Thyroid gland (tissue), 4 donors: Measurements from ENCODE around the gene THRB. TPM values are rescaled to one million over a fixed set of nuclear protein-coding genes. Genes with fewer than 3 reads are reported as not detected.

Experiments
- DNase-seq, 2 donors: peaks; one replicate each; pipeline ENCODE4 v3.0.0-alpha.2; 2019
- H3K27ac ChIP-seq, 3 donors: fragments of 200-600 bp; sonication (generic); 1 replicate in 2 of 3; 2 replicates in 1 of 3; pipeline ENCODE4 v1.5.1; 2016 to 2019; ENCODE audit warnings: mild to moderate bottlenecking in 1 of 3, moderate library complexity in 1 of 3
- H3K27me3 ChIP-seq: fragments of 200-600 bp; sonication (generic); one replicate; pipeline ENCODE4 v1.5.1; 2019
- H3K36me3 ChIP-seq, 2 donors: fragments of 200-600 bp; sonication (generic); one replicate each; pipeline ENCODE4 v1.5.1; 2016 to 2019
- H3K4me1 ChIP-seq, 2 donors: fragments of 200-600 bp; sonication (generic); one replicate each; pipeline ENCODE4 v1.5.1; 2017 to 2019
- H3K4me3 ChIP-seq, 3 donors: fragments of 200-600 bp; sonication (generic); replicated peaks in 1 of 3; 1 replicate in 2 of 3; 2 replicates in 1 of 3; pipeline ENCODE4 v1.5.1; 2016; ENCODE audit warnings: mild to moderate bottlenecking in 1 of 3
- H3K9me3 ChIP-seq: fragments of 200-600 bp; sonication (generic); one replicate; pipeline ENCODE4 v1.5.1; 2017
- CTCF ChIP-seq, 6 experiments: fragments of 200-600 bp in 3 of 6; fragments of 450-650 bp in 3 of 6; sonication (generic) in 3 of 6; IDR thresholded peaks; one replicate each; pipeline ENCODE4 v1.5.1; 2016 to 2019; ENCODE audit warnings: antibody characterized with exemption in 6 of 6, mild to moderate bottlenecking in 2 of 6, inconsistent platforms in 1 of 6, moderate library complexity in 1 of 6
- POLR2A ChIP-seq, 2 donors: fragments of 450-650 bp; IDR thresholded peaks; one replicate each; pipeline ENCODE4 v1.6.1; 2017; ENCODE audit warnings: antibody characterized with exemption in 2 of 2, mild to moderate bottlenecking in 2 of 2, moderate library complexity in 1 of 2
- WGBS, 2 donors: methylation state at CpG; one replicate each; pipeline ENCODE4 v1.1.5; 2017; 5-methylcytosine and 5-hydroxymethylcytosine counted together
- intact Hi-C: fragments of 100-400 bp; cut with DNase I; formaldehyde crosslinking; loops from one replicate; pipeline ENCODE4 v1.15.1; 2023
- total RNA-seq, 4 donors: library from RNA; depleted of rRNA; stranded (reverse); fragments of >200 nt; gene quantifications; one replicate each; pipeline ENCODE4 v1.2.3, GENCODE V29; 2016

THRB gene
- total RNA-seq, 4 donors from 2014 or later, result 11.1 to 33.2 (median 13.4) TPM

GRCh38 chr3:24359645-24360462, 134.8 kb downstream of the THRB start:
- peak; percentile 8 to 25 for DNase-seq
- H3K27me3 ChIP-seq, result no peaks in the 10 kb centered on the region
- no peak overlapping the region for H3K4me3 ChIP-seq
- TF ChIP-seq POLR2A (IDR thresholded peaks at IDR 0.05) (no peak), CTCF (IDR thresholded peaks at IDR 0.05) (peak in 2 of 6 experiments; percentile 25 to 31)
- peaks cover 0 to 5% of the 10 kb centered on the region in 2 donors for H3K4me1 ChIP-seq
- intact Hi-C loops, result no loop called here
- H3K36me3 ChIP-seq, result no peaks in the 10 kb centered on the region
- H3K9me3 ChIP-seq, result no peaks in the 10 kb centered on the region
- WGBS, 2 donors, result 77 to 80% methylated on average over 5 of the region's 5 CpGs
- no peak overlapping the region for H3K27ac ChIP-seq

- DNase-seq, result no peak
- intact Hi-C loops, result no loop called here
- H3K4me1 ChIP-seq, result no peaks in the 10 kb centered on the region
- TF ChIP-seq POLR2A (IDR thresholded peaks at IDR 0.05) (no peak), CTCF (IDR thresholded peaks at IDR 0.05) (no peak)
- no peaks in the 10 kb centered on the region for H3K36me3 ChIP-seq
- no peak overlapping the region for H3K4me3 ChIP-seq
- 58 to 95% methylated on average over 1 of the region's 1 CpG for WGBS, 2 donors
- H3K27me3 ChIP-seq, result no peaks in the 10 kb centered on the region
- H3K27ac ChIP-seq, result no peak overlapping the region
- no peaks in the 10 kb centered on the region for H3K9me3 ChIP-seq
Measured at GRCh38 chr3:24359102-24359501, 135.5 kb downstream of the THRB start.

- intact Hi-C loops, result no loop called here
- Histone ChIP-seq H3K9me3 (no peaks in the 10 kb centered on the region), H3K36me3 (no peaks in the 10 kb centered on the region), H3K4me3 (no peak overlapping the region), H3K4me1 (no peaks in the 10 kb centered on the region), H3K27me3 (no peaks in the 10 kb centered on the region), H3K27ac (no peak overlapping the region)
- TF ChIP-seq CTCF (IDR thresholded peaks at IDR 0.05), result no peak
- TF ChIP-seq POLR2A (IDR thresholded peaks at IDR 0.05), result no peak
- no peak for DNase-seq
- 90 to 94% methylated on average over 6 of the region's 6 CpGs for WGBS, 2 donors
Measured at GRCh38 chr3:24357635-24358034, 137.0 kb downstream of the THRB start.

GRCh38 chr3:24355806-24356205, 138.8 kb downstream of the THRB start:
- H3K27me3 ChIP-seq, result no peaks in the 10 kb centered on the region
- no peak overlapping the region for H3K27ac ChIP-seq
- no peaks in the 10 kb centered on the region for H3K36me3 ChIP-seq
- DNase-seq, result no peak
- H3K4me3 ChIP-seq, result no peak overlapping the region
- H3K9me3 ChIP-seq, result no peaks in the 10 kb centered on the region
- peaks cover 8 to 11% of the 10 kb centered on the region in 2 donors for H3K4me1 ChIP-seq
- TF ChIP-seq POLR2A (IDR thresholded peaks at IDR 0.05) (no peak), CTCF (IDR thresholded peaks at IDR 0.05) (no peak)
- intact Hi-C loops, result no loop called here

- Histone ChIP-seq H3K4me1 (peaks cover 8 to 11% of the 10 kb centered on the region in 2 donors), H3K4me3 (no peak overlapping the region), H3K9me3 (no peaks in the 10 kb centered on the region), H3K27me3 (no peaks in the 10 kb centered on the region), H3K36me3 (no peaks in the 10 kb centered on the region), H3K27ac (no peak overlapping the region)
- no peak for DNase-seq
- intact Hi-C loops, result no loop called here
- TF ChIP-seq CTCF (IDR thresholded peaks at IDR 0.05), result no peak
- no peak for TF ChIP-seq POLR2A (IDR thresholded peaks at IDR 0.05)
Measured at GRCh38 chr3:24354230-24354629, 140.4 kb downstream of the THRB start.
